GM23248 (cell line): Measurements from ENCODE around the gene NECTIN3.

Experiments
- EZH2 ChIP-seq: fragments of 200-600 bp; sonication (generic); IDR thresholded peaks from 2 replicates; pipeline ENCODE4 v1.6.1; 2018; ENCODE audit warnings: antibody characterized with exemption, mild to moderate bottlenecking; ENCODE audit not compliant: insufficient read depth, poor library complexity, severe bottlenecking
- EZH2phosphoT487 ChIP-seq: fragments of 200-600 bp; sonication (generic); IDR thresholded peaks from 2 replicates; pipeline ENCODE4 v1.6.1; 2018; ENCODE audit warnings: antibody characterized with exemption, moderate library complexity, mild to moderate bottlenecking, low read depth; ENCODE audit not compliant: insufficient read depth

GRCh38 chr3:111151438-111151837 is 79.8 kb downstream of the NECTIN3 start:
- TF ChIP-seq EZH2 = no peak
- TF ChIP-seq EZH2phosphoT487 = peak; percentile 78; the same call in 1 of the 2 replicates
